HEK293 (cell line): ENCODE results near the gene CABP5.

ENCODE experiments used
- GFI1B ChIP-seq: fragments of 450-650 bp; formaldehyde crosslinking; IDR thresholded peaks from 2 replicates; pipeline ENCODE4 v1.5.1; 2016; ENCODE audit warnings: missing biosample characterization, missing genetic modification characterization
- GLIS2 ChIP-seq: fragments of 450-650 bp; formaldehyde crosslinking; IDR thresholded peaks from 2 replicates; pipeline ENCODE4 v1.5.1; 2016; ENCODE audit warnings: missing biosample characterization, missing genetic modification characterization
- KLF16 ChIP-seq: fragments of 450-650 bp; formaldehyde crosslinking; IDR thresholded peaks from 2 replicates; pipeline ENCODE4 v1.5.1; 2017; ENCODE audit warnings: missing biosample characterization, missing genetic modification characterization
- PRDM6 ChIP-seq: fragments of 450-650 bp; formaldehyde crosslinking; IDR thresholded peaks from 2 replicates; pipeline ENCODE4 v1.5.1; 2017; ENCODE audit warnings: missing biosample characterization, missing genetic modification characterization
- REPIN1 ChIP-seq: fragments of 450-650 bp; formaldehyde crosslinking; IDR thresholded peaks from 2 replicates; pipeline ENCODE4 v1.5.1; 2017; ENCODE audit warnings: missing biosample characterization, missing genetic modification characterization, low read depth
- SP3 ChIP-seq: fragments of 450-650 bp; formaldehyde crosslinking; IDR thresholded peaks from 2 replicates; pipeline ENCODE4 v1.5.1; 2016; ENCODE audit warnings: missing biosample characterization, missing genetic modification characterization
- TCF7L2 ChIP-seq: IDR thresholded peaks from 2 replicates; pipeline ENCODE4 v1.6.1; 2011; ENCODE audit warnings: low read depth, mild to moderate bottlenecking, inconsistent platforms, low read length, moderate library complexity, borderline replicate concordance
- ZBTB20 ChIP-seq: fragments of 450-650 bp; formaldehyde crosslinking; IDR thresholded peaks from 2 replicates; pipeline ENCODE4 v1.5.1; 2016; ENCODE audit warnings: missing biosample characterization, missing genetic modification characterization
- ZBTB21 ChIP-seq: fragments of 450-650 bp; formaldehyde crosslinking; IDR thresholded peaks from 2 replicates; pipeline ENCODE4 v1.5.1; 2017; ENCODE audit warnings: missing biosample characterization, missing genetic modification characterization
- ZNF121 ChIP-seq: fragments of 450-650 bp; formaldehyde crosslinking; IDR thresholded peaks from 2 replicates; pipeline ENCODE4 v1.5.1; 2016; ENCODE audit warnings: missing biosample characterization, missing genetic modification characterization
- ZNF148 ChIP-seq: fragments of 450-650 bp; formaldehyde crosslinking; IDR thresholded peaks from 2 replicates; pipeline ENCODE4 v1.5.0; 2017; ENCODE audit warnings: missing biosample characterization, missing genetic modification characterization, borderline replicate concordance
- ZNF18 ChIP-seq: fragments of 450-650 bp; formaldehyde crosslinking; IDR thresholded peaks from 2 replicates; pipeline ENCODE4 v1.5.1; 2016; ENCODE audit warnings: missing biosample characterization, missing genetic modification characterization
- ZNF211 ChIP-seq: fragments of 450-650 bp; formaldehyde crosslinking; IDR thresholded peaks from 2 replicates; pipeline ENCODE4 v1.5.1; 2016; ENCODE audit warnings: low read depth, missing biosample characterization, missing genetic modification characterization
- ZNF23 ChIP-seq: fragments of 450-650 bp; formaldehyde crosslinking; IDR thresholded peaks from 2 replicates; pipeline ENCODE4 v1.5.1; 2016; ENCODE audit warnings: missing biosample characterization, missing genetic modification characterization, borderline replicate concordance
- ZNF311 ChIP-seq: fragments of 450-650 bp; formaldehyde crosslinking; IDR thresholded peaks from 2 replicates; pipeline ENCODE4 v1.5.1; 2017; ENCODE audit warnings: missing biosample characterization, missing genetic modification characterization, borderline replicate concordance
- ZNF366 ChIP-seq: fragments of 450-650 bp; formaldehyde crosslinking; conservative IDR thresholded peaks from 2 replicates; pipeline ENCODE4 v1.5.1; 2016; ENCODE audit warnings: missing biosample characterization, missing genetic modification characterization
- ZNF398 ChIP-seq: fragments of 450-650 bp; formaldehyde crosslinking; IDR thresholded peaks from 2 replicates; pipeline ENCODE4 v1.5.1; 2017; ENCODE audit warnings: missing biosample characterization, missing genetic modification characterization
- ZNF433 ChIP-seq: fragments of 450-650 bp; formaldehyde crosslinking; IDR thresholded peaks from 2 replicates; pipeline ENCODE4 v1.5.1; 2016; ENCODE audit warnings: missing biosample characterization, missing genetic modification characterization, low read depth
- ZNF518A ChIP-seq: fragments of 450-650 bp; formaldehyde crosslinking; conservative IDR thresholded peaks from 2 replicates; pipeline ENCODE4 v1.5.1; 2016; ENCODE audit warnings: low read depth, missing biosample characterization, missing genetic modification characterization
- ZNF544 ChIP-seq: fragments of 450-650 bp; formaldehyde crosslinking; IDR thresholded peaks from 2 replicates; pipeline ENCODE4 v1.5.0; 2017; ENCODE audit warnings: missing biosample characterization, missing genetic modification characterization
- ZNF558 ChIP-seq: fragments of 450-650 bp; formaldehyde crosslinking; IDR thresholded peaks from 2 replicates; pipeline ENCODE4 v1.5.1; 2016; ENCODE audit warnings: missing biosample characterization, missing genetic modification characterization
- ZNF624 ChIP-seq: fragments of 450-650 bp; formaldehyde crosslinking; IDR thresholded peaks from 2 replicates; pipeline ENCODE4 v1.5.1; 2017; ENCODE audit warnings: missing biosample characterization, missing genetic modification characterization
- ZNF645 ChIP-seq: fragments of 450-650 bp; formaldehyde crosslinking; IDR thresholded peaks from 2 replicates; pipeline ENCODE4; 2016; ENCODE audit warnings: missing biosample characterization, missing genetic modification characterization
- ZNF768 ChIP-seq: fragments of 450-650 bp; formaldehyde crosslinking; IDR thresholded peaks from 2 replicates; pipeline ENCODE4 v1.5.1; 2018; ENCODE audit warnings: missing biosample characterization, mild to moderate bottlenecking, missing genetic modification characterization
- ZNF776 ChIP-seq: fragments of 450-650 bp; formaldehyde crosslinking; IDR thresholded peaks from 2 replicates; pipeline ENCODE4 v1.5.0; 2017; ENCODE audit warnings: missing biosample characterization, missing genetic modification characterization, borderline replicate concordance

The CABP5 gene

GRCh38 chr19:47994209-47994802 is 49.6 kb downstream of the CABP5 start, which contains the start of gene ELSPBP1 (continued):
- TF ChIP-seq GFI1B (tag by site-specific recombination) (no peak), ZNF768 (tag by site-specific recombination) (no peak), ZNF645 (tag by site-specific recombination) (no peak), ZNF398 (peak; percentile 82), ZNF18 (tag by site-specific recombination) (no peak), TCF7L2 (no peak), PRDM6 (no peak), ZNF23 (no peak), ZNF433 (tag by site-specific recombination) (no peak), ZBTB20 (tag by site-specific recombination) (0 out of 2 replicates have a peak, but pooled peaks have one; percentile 7), ZNF121 (tag by site-specific recombination) (no peak), ZNF544 (no peak), ZBTB21 (tag by site-specific recombination) (peak; percentile 65), REPIN1 (tag by site-specific recombination) (no peak), ZNF776 (no peak), ZNF211 (tag by site-specific recombination) (no peak), ZNF518A (tag by site-specific recombination) (0 out of 2 replicates have a peak, but pooled peaks have one; percentile 17), ZNF624 (tag by site-specific recombination) (no peak), ZNF366 (tag by site-specific recombination) (peak; percentile 76), KLF16 (tag by site-specific recombination) (peak; percentile 54; the same call in 1 of the 2 replicates), ZNF148 (tag by site-specific recombination) (no peak), GLIS2 (0 out of 2 replicates have a peak, but pooled peaks have one; percentile 27), ZNF311 (tag by site-specific recombination) (no peak), SP3 (tag by site-specific recombination) (no peak), ZNF558 (tag by site-specific recombination) (no peak)
